WERI-Rb-1 (cell line): ENCODE data around the gene DDR2.

Experiments
- DNase-seq: peaks from one replicate; pipeline ENCODE4 v3.0.0-alpha.2; 2020
- H3K27ac ChIP-seq: fragments of 250-450 bp; sonication (Bioruptor Pico); 2 replicates; pipeline ENCODE4 v1.5.1; 2020; ENCODE audit warnings: mild to moderate bottlenecking, moderate library complexity
- H3K27me3 ChIP-seq: fragments of 250-450 bp; sonication (Bioruptor Pico); 2 replicates; pipeline ENCODE4 v1.5.1; 2021; ENCODE audit warnings: mild to moderate bottlenecking, low read depth, moderate library complexity; ENCODE audit not compliant: insufficient read depth, severe bottlenecking
- H3K36me3 ChIP-seq: fragments of 250-450 bp; sonication (Bioruptor Pico); 2 replicates; pipeline ENCODE4 v1.5.1; 2020; ENCODE audit warnings: mild to moderate bottlenecking, moderate library complexity
- H3K4me3 ChIP-seq: 2 replicates; pipeline ENCODE4 v1.5.1; 2011; ENCODE audit warnings: low read depth, mild to moderate bottlenecking, control low read depth, low read length
- H3K9me3 ChIP-seq: fragments of 250-450 bp; sonication (Bioruptor Pico); 2 replicates; pipeline ENCODE4 v1.5.1; 2021; ENCODE audit warnings: mild to moderate bottlenecking, moderate library complexity; ENCODE audit not compliant: severe bottlenecking
- TF ChIP-seq, protein P1 (sequence below): IDR thresholded peaks from 2 replicates; pipeline ENCODE4 v1.5.1; 2011; ENCODE audit warnings: low read depth, mild to moderate bottlenecking, control low read depth, inconsistent platforms, low read length

The DDR2 gene

DNA sequence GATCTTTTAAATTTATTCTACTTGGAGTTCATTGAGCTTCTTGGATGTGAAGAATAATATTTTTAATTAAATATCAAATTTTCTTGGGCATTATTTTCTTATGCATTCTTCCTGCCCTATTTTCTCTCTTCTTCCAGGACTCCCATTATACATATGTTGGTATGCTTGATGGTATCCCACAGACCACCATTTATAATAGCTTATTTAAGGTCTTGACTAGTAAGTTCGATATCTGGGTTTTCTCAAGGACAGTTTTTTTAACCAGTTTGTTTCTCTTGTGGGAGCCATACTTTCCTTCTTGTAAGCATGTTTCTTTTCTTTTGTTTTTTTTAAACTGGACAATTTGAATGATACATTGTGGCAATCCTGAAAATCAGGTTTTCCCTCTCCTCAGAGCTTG is 15.4 kb upstream of the DDR2 start:
- no peak for DNase-seq
- Histone ChIP-seq H3K27me3 (no peaks in the 10 kb centered on the region), H3K36me3 (no peaks in the 10 kb centered on the region), H3K9me3 (peaks cover 7% of the 10 kb centered on the region), H3K4me3 (no peak overlapping the region), H3K27ac (no peak overlapping the region)
- TF ChIP-seq, protein P1, sequence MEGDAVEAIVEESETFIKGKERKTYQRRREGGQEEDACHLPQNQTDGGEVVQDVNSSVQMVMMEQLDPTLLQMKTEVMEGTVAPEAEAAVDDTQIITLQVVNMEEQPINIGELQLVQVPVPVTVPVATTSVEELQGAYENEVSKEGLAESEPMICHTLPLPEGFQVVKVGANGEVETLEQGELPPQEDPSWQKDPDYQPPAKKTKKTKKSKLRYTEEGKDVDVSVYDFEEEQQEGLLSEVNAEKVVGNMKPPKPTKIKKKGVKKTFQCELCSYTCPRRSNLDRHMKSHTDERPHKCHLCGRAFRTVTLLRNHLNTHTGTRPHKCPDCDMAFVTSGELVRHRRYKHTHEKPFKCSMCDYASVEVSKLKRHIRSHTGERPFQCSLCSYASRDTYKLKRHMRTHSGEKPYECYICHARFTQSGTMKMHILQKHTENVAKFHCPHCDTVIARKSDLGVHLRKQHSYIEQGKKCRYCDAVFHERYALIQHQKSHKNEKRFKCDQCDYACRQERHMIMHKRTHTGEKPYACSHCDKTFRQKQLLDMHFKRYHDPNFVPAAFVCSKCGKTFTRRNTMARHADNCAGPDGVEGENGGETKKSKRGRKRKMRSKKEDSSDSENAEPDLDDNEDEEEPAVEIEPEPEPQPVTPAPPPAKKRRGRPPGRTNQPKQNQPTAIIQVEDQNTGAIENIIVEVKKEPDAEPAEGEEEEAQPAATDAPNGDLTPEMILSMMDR = no peak

DNA sequence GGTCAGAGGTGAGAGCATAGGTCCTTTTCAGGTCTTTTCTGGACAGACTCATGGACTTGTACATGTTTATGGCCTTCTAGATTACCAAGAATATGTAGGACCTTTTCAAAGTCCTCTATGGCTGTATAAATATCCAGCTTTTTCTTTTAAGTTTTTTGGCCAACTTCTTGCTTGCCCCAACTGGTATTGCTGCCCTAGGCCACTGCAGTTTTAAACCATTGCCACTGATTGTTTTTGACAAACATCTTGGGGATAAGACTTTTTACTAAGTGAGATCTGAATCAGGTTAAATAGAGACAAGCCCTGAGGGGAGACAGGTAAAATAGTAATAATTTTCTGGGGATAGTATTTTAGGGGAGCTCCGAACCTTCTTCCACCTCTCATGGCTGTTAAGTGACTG is 14.8 kb upstream of the DDR2 start:
- TF ChIP-seq, protein P1 = no peak
- Histone ChIP-seq H3K27me3 (no peaks in the 10 kb centered on the region), H3K9me3 (peaks cover 7% of the 10 kb centered on the region), H3K27ac (no peak overlapping the region), H3K36me3 (no peaks in the 10 kb centered on the region), H3K4me3 (no peak overlapping the region)
- DNase-seq = no peak

DNA sequence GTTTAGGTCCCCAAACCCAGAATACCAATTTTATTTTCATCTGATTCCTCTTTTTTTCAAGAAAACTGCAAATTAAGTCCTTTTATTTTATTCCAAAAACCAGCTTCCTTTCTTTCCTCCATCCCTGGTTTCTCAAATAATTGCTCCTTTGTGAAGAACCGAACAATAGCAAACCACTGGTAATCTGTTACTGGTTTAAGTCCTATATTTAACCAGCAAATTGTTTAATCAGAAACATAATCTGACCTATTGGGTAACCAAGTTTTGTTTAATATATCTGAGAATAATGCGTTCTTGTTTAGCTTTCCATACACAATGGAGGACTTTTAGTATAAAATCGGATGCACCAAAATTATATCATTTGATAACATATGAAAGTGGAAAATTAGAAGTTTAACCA is 13.2 kb upstream of the DDR2 start:
- Histone ChIP-seq H3K36me3 (no peaks in the 10 kb centered on the region), H3K27ac (no peak overlapping the region), H3K9me3 (peaks cover 7% of the 10 kb centered on the region), H3K4me3 (no peak overlapping the region), H3K27me3 (no peaks in the 10 kb centered on the region)
- no peak for DNase-seq
- TF ChIP-seq, protein P1 = no peak

DNA sequence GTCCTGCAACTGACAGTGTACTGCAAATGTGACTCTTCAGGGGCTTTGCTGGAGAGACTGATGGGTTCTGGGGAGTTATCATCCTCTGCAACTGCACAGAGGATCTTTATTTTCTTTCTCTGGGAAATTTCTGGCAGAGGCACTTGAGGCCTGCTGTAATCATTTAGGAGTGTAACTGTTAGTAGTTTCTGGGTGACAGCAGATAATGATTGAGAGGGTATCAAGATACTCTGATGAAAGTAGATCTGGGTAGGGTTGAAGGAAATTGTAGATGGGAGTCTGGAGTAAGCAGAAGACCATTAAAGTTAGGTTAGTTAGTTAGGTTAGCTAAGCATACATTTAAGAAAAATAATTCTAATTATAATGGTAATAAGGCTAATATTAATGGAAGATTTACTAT is 11.0 kb upstream of the DDR2 start:
- Histone ChIP-seq H3K27me3 (no peaks in the 10 kb centered on the region), H3K36me3 (no peaks in the 10 kb centered on the region), H3K27ac (no peak overlapping the region), H3K4me3 (no peak overlapping the region), H3K9me3 (peaks cover 7% of the 10 kb centered on the region)
- no peak for DNase-seq
- TF ChIP-seq, protein P1 = no peak

DNA sequence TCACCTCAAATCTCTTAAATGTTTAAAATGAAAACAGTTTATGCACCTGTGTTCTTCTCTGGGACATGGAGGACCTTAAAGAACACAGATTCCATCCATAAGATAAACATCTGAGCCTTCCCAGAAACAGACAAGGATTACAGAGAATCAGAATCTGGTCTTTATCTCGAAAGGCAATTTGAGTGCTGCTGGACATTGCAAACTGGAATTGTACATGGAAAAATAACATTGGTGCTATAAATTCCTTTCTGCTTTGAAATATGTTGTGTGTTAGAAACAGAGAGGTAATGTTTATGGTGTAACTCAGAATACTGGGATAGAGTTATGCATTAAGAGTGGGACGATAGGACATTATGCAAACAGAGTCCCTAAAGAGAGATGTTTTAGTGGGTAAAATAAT is 6.6 kb upstream of the DDR2 start:
- DNase-seq = no peak
- H3K27ac ChIP-seq = no peak overlapping the region
- TF ChIP-seq, protein P1 = no peak
- no peaks in the 10 kb centered on the region for H3K27me3 ChIP-seq
- no peak overlapping the region for H3K4me3 ChIP-seq
- H3K9me3 ChIP-seq = no peaks in the 10 kb centered on the region
- H3K36me3 ChIP-seq = no peaks in the 10 kb centered on the region

DNA sequence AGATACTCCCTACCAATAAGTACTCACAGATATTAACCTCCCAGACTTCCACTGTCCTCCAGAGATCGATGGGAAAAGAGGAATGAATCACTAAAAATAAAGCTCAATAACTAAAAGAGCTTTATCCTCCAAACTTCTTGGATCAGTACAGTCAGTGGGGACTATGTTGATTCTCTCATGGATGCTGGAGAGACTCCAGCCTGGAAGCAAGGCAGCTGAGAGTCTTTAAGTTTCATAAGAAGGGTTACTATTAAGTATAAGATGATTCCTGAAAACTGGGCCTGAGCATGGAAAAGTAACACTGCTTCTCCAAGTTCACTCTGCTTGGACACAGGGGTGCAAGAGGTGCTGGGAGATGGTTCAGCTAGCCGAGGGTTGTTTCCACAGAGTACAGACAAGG is 6.2 kb upstream of the DDR2 start:
- TF ChIP-seq, protein P1 = no peak
- Histone ChIP-seq H3K27me3 (no peaks in the 10 kb centered on the region), H3K36me3 (no peaks in the 10 kb centered on the region), H3K27ac (no peak overlapping the region), H3K9me3 (no peaks in the 10 kb centered on the region), H3K4me3 (no peak overlapping the region)
- DNase-seq = no peak
